Activated T-helper 1 cell treated with anti-CD3 and anti-CD28 coated beads, Interleukin-12 subunit alpha, Interleukin-12 subunit beta, Interleukin-2, Interleukin-4 antibody, amounts not matched to agents 30 ng/mL and 10 ng/mL and 1 ng/mL, durations not matched to agents 14 hours and 24 hours and 36 hours (primary cell): Measurements from ENCODE around the gene TACR1. TPM values are rescaled to one million over a fixed set of nuclear protein-coding genes. Genes with fewer than 3 reads are reported as not detected.

Experiments used
- DNase-seq: peaks from one replicate; pipeline ENCODE4 v3.0.0; 2021; ENCODE audit warnings: low spot score
- H3K27ac Mint-ChIP-seq: one replicate; pipeline ENCODE4 v1.8.0; 2021; ENCODE audit warnings: mild to moderate bottlenecking, mixed read lengths
- H3K27me3 Mint-ChIP-seq: one replicate; pipeline ENCODE4 v1.8.0; 2022; ENCODE audit warnings: mild to moderate bottlenecking, moderate library complexity, mixed read lengths; ENCODE audit not compliant: insufficient read depth
- H3K36me3 Mint-ChIP-seq: one replicate; pipeline ENCODE4 v1.8.0; 2021; ENCODE audit warnings: low read depth, mixed read lengths
- H3K4me1 Mint-ChIP-seq: one replicate; pipeline ENCODE4 v1.8.0; 2021; ENCODE audit warnings: low read depth, mixed read lengths
- H3K4me3 Mint-ChIP-seq: one replicate; pipeline ENCODE4 v1.8.0; 2021; ENCODE audit warnings: mild to moderate bottlenecking, moderate library complexity, mixed read lengths
- H3K9me3 Mint-ChIP-seq: one replicate; pipeline ENCODE4 v1.8.0; 2021; ENCODE audit warnings: mixed read lengths
- intact Hi-C: fragments of 100-400 bp; cut with micrococcal nuclease; formaldehyde crosslinking; loops from one replicate; pipeline ENCODE4 v1.15.1; 2024
- total RNA-seq: library from RNA; stranded (reverse); gene quantifications from 2 replicates; pipeline ENCODE4 v1.2.3, GENCODE V29; 2022

TACR1 gene
- total RNA-seq, 1 donor from 2014 or later, result not detected

DNA sequence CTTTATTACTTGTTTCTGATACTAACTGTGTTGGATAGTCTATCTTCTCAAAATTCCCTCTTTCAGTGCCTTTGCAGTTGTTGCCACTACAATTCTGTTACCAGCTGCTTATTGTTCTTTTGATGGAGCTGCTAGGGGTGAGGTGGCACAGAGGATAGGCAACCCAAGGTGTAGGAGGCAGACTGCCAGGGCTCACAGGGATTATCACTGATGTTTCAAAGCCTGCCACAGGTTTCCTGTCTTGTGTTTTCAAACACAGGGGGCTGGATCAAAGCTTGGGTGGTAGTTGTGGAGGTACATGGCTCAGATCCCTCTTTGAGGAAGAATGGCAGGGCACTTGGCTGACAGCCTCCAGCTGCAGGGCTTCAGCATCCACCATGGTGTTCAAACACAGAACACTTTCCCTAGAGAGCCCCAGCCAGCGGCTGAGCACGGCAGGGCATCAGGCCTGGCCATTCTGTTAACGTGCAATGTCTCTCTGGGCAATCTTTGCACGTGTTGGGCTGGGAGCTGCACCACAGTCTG is 153.7 kb downstream of the TACR1 start:
- H3K4me1 Mint-ChIP-seq, result no peaks in the 10 kb centered on the region
- no peak for DNase-seq
- H3K36me3 Mint-ChIP-seq, result no peaks in the 10 kb centered on the region
- no peaks in the 10 kb centered on the region for H3K27me3 Mint-ChIP-seq
- no peak overlapping the region for H3K4me3 Mint-ChIP-seq
- intact Hi-C loops, result no loop called here
- H3K27ac Mint-ChIP-seq, result no peak overlapping the region
- H3K9me3 Mint-ChIP-seq, result no peaks in the 10 kb centered on the region

DNA sequence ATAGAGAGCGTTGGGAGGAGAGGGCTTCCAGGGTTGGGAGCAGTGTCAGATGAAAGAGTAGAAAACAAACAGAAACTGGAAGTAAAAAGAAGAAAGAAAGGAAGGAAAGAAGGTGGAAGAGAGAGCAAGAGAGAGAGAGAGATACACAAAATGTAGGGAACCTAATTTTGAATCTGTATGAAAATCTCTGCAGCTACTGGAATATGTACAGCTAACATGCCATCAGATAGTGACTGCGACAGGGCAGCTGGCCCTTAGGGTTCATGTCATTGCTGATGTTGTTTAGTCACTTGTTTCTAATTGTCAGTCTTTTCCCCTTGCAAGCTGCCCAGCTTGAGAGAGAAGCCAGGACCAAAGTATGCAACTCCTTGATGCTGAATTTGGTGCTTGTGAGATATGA is 155.0 kb downstream of the TACR1 start:
- H3K4me3 Mint-ChIP-seq, result no peak overlapping the region
- no peak for DNase-seq

DNA sequence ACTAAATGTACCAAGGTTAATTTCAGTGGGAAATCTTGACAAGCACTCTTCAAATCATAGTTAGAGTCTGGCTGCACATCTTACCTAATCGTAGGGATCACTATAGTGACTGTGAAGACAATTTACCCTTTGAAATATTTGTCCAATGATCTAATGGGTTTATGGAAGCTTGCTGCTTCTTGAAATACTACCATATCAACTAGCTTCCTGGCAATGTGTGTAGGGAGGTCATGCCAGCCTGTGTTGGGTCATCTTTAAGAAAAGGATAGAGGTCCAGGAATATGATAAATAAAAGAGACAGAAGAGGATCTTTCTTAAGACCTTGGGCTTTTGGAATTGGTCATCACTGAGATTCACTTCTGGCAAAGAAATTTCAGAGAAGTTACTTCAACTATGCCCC is 156.5 kb downstream of the TACR1 start:
- intact Hi-C loops, result no loop called here
- Mint-ChIP-seq H3K27ac (no peak overlapping the region), H3K4me3 (no peak overlapping the region), H3K4me1 (no peaks in the 10 kb centered on the region), H3K9me3 (no peaks in the 10 kb centered on the region), H3K36me3 (no peaks in the 10 kb centered on the region), H3K27me3 (no peaks in the 10 kb centered on the region)
- DNase-seq, result no peak

More for the DNA sequence above, 155.0 kb downstream of the TACR1 start:
- Mint-ChIP-seq H3K9me3 (no peaks in the 10 kb centered on the region), H3K27ac (no peak overlapping the region), H3K27me3 (no peaks in the 10 kb centered on the region), H3K4me1 (no peaks in the 10 kb centered on the region), H3K36me3 (no peaks in the 10 kb centered on the region)
- intact Hi-C loops, result no loop called here

DNA sequence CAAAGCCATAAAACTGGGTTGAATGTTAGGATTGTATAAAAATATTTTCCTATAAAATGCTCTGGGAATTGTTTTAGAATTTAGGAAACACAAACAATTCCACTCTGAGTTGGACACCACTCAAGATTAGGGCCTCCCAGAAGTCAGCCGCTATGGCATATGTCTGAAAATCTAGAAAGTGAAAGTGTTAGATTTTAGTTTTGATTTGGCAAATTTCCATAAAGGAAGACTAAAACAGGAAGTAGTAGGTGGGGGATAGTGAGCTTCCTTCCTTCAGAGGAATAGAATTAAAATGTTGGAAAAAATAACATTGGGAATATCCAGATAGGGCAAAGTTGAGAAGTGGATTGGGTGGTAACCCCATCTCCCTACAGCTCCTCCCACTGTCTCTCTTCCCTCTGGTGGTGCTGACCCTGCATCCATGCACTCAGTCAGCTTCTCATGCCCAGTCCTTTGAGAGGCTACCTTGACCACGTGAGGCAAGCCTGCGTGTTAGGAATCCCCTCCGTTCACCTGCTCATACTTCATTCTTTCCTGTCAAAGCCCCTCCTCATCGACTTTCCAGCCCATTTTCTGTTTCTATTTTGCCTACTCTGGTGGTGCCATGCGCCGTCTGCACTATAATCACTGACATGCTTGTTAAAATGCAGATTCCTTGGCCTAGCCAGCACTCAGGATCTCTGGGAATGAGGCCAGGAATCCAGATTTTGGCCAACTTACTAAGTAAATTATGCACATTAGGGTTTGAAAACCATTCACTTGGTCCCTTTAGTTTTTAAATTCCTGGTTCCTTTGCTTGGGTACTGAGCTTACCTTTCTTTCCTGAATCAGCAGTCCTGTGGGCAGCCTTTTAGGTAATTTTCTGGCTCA is 157.4 kb downstream of the TACR1 start:
- no peak for DNase-seq
- H3K27me3 Mint-ChIP-seq, result no peaks in the 10 kb centered on the region
- intact Hi-C loops, result no loop called here
- H3K36me3 Mint-ChIP-seq, result no peaks in the 10 kb centered on the region
- H3K27ac Mint-ChIP-seq, result no peak overlapping the region
- no peaks in the 10 kb centered on the region for H3K4me1 Mint-ChIP-seq
- no peak overlapping the region for H3K4me3 Mint-ChIP-seq
- no peaks in the 10 kb centered on the region for H3K9me3 Mint-ChIP-seq

DNA sequence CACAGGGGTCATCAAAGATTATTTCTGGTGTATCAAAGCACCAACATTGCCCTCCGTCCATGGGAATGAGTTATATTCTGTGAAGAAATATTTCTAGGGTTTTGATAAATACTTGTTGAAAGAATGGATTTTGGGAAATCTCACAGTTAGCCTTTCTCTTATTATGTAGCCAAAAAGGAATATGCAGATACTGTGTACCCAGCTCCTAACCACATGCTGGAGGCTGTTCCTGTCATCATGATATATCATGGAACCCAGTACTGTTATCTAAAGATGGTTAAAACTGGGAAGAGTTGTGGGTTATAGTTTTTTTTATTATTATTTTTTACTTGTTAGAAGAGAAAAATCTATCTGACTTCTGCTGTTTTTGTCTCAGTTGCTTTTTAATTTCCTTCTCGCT is 158.1 kb downstream of the TACR1 start:
- H3K36me3 Mint-ChIP-seq, result no peaks in the 10 kb centered on the region
- no peak overlapping the region for H3K27ac Mint-ChIP-seq

DNA sequence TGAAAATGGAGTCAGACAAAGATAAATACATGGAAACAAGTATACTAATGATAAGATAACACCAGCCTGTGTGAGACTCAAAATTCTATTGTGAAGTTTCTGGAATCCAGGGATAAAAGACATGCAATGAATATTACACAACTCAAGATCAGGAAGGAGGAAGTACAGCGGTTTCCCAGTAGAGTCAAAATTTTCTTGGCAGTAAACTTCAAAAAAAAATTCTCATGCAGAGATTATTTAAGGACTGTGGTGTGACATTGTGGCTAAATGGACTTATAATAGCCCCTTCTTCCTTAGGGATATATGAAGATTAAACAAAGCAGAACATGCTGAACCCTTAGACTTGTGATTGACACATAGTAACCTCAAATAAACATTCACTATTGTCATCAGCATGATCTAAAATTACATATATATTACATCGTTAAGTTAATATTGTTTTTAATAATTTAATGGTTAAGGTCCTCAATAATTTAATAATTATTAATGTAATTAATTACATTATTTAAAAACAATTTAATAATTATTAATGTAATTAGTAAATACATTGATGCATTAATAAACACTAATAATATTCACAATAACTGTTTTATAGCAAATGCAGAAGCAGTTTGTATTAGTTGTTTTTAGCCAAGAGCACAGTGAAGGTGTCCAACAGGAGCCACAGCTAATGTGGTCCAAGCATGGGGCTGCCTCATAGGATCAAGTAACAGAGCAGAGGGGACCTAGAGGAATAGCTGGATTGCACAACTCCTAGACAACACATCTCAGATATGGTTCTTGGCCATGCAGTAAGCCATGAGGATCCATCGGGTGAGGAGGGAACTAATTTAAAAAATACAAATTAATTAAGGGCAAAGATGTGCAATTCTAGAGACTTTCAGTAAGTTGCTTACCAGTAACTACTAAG is 163.6 kb downstream of the TACR1 start:
- Mint-ChIP-seq H3K4me1 (no peaks in the 10 kb centered on the region), H3K4me3 (no peak overlapping the region), H3K9me3 (no peaks in the 10 kb centered on the region), H3K27ac (no peak overlapping the region), H3K27me3 (no peaks in the 10 kb centered on the region), H3K36me3 (no peaks in the 10 kb centered on the region)
- intact Hi-C loops, result no loop called here
- no peak for DNase-seq

More for the DNA sequence above, 158.1 kb downstream of the TACR1 start:
- intact Hi-C loops, result no loop called here
- Mint-ChIP-seq H3K27me3 (no peaks in the 10 kb centered on the region), H3K9me3 (no peaks in the 10 kb centered on the region), H3K4me1 (no peaks in the 10 kb centered on the region), H3K4me3 (no peak overlapping the region)
- no peak for DNase-seq

DNA sequence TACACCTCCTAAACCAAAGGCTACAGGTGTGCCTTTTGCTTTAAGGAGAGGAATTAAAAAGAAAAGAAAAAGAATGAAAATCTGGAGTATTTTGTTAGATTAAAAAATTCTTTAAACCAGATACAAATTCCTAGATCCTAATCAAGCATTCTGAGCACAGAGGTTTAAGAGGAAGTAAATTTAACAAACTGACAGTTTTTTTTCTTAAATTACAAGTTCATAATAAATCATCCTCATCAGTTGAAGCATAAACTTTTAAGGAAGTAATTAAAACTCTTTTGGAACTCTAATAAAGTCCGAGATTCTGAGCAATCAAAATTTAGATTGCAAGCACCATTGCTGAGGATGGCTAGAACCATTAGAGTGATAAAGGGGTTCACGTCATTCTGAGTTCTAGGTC is 165.8 kb downstream of the TACR1 start:
- intact Hi-C loops, result no loop called here
- no peaks in the 10 kb centered on the region for H3K27me3 Mint-ChIP-seq

DNA sequence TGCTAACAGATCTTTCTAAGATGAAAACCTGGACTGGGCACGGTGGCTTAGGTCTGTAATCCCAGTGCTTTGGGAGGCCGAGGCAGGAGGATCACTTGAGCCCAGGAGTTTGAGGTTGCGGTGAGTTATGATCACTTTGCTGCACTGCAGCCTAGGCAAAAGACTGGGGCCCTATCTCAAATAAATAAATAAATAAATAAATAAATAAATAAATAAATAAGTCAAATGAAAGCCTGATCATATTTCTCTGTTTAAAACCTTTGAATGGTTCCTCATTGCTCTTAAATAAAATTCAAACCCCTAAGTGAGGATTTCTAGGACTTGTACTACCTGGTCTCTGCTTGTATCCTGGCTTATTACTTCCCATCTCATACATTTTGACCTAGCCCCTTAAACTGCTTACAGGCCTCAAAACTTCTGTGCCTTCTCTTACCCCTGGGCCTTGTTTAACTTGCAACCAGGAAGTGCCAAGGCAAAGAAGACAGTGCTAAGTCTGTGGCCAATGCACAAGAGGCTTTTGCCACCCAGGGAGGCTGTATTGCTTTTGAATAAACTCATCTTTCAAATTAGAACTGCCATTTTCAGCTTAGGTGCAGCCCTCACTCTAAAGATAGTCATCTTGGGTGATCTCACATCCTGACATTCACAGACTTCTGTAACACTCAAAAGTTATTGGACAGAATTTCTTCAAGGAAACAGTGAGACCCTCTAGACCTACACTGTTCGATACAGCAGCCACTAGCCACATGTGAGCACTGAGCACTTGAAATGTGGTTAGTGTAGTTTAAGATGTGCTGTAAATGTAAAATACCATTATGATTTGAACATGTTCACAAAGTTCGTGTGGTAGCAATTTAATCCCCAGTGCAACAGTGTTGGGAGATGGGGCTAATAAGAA is 167.2 kb downstream of the TACR1 start:
- no peaks in the 10 kb centered on the region for H3K27me3 Mint-ChIP-seq
- no peak overlapping the region for H3K27ac Mint-ChIP-seq
- H3K36me3 Mint-ChIP-seq, result no peaks in the 10 kb centered on the region
- H3K4me3 Mint-ChIP-seq, result no peak overlapping the region
- intact Hi-C loops, result no loop called here
- H3K9me3 Mint-ChIP-seq, result no peaks in the 10 kb centered on the region
- no peaks in the 10 kb centered on the region for H3K4me1 Mint-ChIP-seq
- no peak for DNase-seq

More for the DNA sequence above, 165.8 kb downstream of the TACR1 start:
- Mint-ChIP-seq H3K4me1 (no peaks in the 10 kb centered on the region), H3K4me3 (no peak overlapping the region), H3K9me3 (no peaks in the 10 kb centered on the region), H3K27ac (no peak overlapping the region), H3K36me3 (no peaks in the 10 kb centered on the region)
- no peak for DNase-seq

DNA sequence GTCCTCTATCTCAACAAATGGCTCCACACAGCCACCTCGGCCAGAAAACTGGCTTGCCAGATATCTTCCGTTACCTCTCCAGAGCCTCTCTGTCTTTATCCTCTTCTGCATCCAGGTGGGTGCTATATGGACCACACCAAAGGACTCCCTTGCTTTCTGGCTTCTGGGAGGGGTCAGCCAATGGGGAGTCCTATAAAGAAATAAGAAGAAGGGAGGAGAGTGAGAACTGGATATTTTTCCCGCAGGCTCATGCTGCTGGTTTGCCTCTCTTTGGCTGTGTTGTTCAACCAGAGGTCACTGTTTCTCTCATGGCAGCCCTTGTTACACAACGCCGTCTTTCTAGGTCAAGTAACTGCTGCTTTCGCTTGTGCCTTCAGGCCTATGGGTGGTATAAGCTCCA is 168.1 kb downstream of the TACR1 start:
- no peak overlapping the region for H3K27ac Mint-ChIP-seq
- no peak overlapping the region for H3K4me3 Mint-ChIP-seq
- no peaks in the 10 kb centered on the region for H3K4me1 Mint-ChIP-seq
- no peaks in the 10 kb centered on the region for H3K9me3 Mint-ChIP-seq
- DNase-seq, result no peak
- intact Hi-C loops, result no loop called here
- H3K27me3 Mint-ChIP-seq, result no peaks in the 10 kb centered on the region
- no peaks in the 10 kb centered on the region for H3K36me3 Mint-ChIP-seq

DNA sequence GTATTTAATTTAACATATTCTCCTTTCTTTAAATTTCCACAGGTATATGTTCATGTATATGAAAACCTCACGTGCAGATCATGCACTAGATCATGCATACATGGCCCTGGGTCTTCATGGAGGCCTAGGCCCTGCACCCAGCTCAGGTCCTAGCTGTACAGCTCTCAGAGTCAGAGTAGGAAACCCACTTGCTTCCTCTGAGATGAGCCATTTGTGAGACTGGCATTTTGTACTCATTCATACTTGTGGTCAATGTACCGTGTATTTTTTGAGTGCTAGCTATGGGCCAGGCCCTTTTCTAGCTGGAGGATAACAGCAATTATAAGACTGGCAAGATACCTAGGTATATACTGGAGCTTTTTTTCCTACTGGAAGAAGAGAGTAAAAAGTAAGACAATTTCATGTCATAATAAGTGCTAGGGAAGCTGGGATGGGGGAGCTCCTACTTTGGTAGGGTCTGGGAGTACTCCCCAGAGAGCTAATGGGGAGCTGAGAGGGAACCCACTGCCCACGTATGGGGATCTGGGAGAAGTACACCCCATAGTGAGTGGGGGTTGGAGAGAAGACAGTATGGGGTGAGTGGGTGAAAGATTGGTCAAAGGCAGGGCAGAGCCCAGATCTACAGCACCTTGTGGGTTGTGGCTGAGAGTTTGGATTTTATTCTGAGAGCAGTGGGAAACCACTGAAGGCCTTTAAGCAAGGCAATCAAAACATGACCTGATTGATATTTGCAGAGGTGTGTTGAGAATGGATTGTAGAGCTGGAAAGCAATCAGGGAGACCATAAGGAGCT is 168.9 kb downstream of the TACR1 start:
- intact Hi-C loops, result no loop called here
- H3K36me3 Mint-ChIP-seq, result no peaks in the 10 kb centered on the region
- H3K27ac Mint-ChIP-seq, result no peak overlapping the region
- H3K27me3 Mint-ChIP-seq, result no peaks in the 10 kb centered on the region
- H3K9me3 Mint-ChIP-seq, result no peaks in the 10 kb centered on the region
- no peak overlapping the region for H3K4me3 Mint-ChIP-seq
- no peaks in the 10 kb centered on the region for H3K4me1 Mint-ChIP-seq
- no peak for DNase-seq

DNA sequence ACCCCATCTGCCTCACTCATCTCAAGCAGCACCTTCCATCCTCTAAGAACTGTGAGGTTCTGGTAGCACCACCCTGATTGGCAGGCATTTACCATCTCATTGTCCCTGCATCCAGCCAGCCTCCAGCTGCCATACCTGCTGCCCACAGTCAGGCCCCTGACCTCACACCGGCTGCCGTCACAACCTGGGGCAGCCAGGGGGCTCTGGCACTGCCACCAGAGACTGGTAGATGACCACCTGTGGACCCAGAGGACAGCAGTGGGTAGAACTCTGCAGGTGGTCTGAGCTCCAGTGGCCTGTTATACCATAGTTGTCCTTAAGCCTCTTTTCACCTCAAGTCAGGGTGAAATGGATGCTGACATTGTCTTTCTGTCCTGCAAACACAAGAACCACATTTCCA is 171.4 kb downstream of the TACR1 start:
- intact Hi-C loops, result no loop called here
- no peaks in the 10 kb centered on the region for H3K4me1 Mint-ChIP-seq
- no peaks in the 10 kb centered on the region for H3K9me3 Mint-ChIP-seq
- H3K27me3 Mint-ChIP-seq, result no peaks in the 10 kb centered on the region
- no peaks in the 10 kb centered on the region for H3K36me3 Mint-ChIP-seq
- no peak for DNase-seq
- H3K27ac Mint-ChIP-seq, result no peak overlapping the region
- H3K4me3 Mint-ChIP-seq, result no peak overlapping the region
